WI38 (cell line): ENCODE measurements around the gene RTL5.
"Not testable (repeated sequence)": the region's sequence is repeated elsewhere in the genome, so short reads cannot be mapped to it uniquely, and the experiment has no call there.

Experiments used
- H3K4me3 ChIP-seq: 2 replicates; pipeline ENCODE4 v1.5.1; 2011; ENCODE audit warnings: low read depth, mild to moderate bottlenecking, control low read depth, low read length
- CTCF ChIP-seq: IDR thresholded peaks from 2 replicates; pipeline ENCODE4 v1.5.1; 2012; ENCODE audit warnings: low read depth, mild to moderate bottlenecking, control low read depth, low read length

The RTL5 gene

GRCh38 chrX:72131317-72132294 lies at the start of gene RTL5:
RTL5 (minus strand) TSS chrX:72131915.
- no peak for TF ChIP-seq CTCF
- H3K4me3 ChIP-seq, result peak within 1 kb of the TSS; percentile 58

- TF ChIP-seq CTCF, result no peak
- H3K4me3 ChIP-seq, result peak overlapping the region; percentile 54
These were observed 48.8 kb upstream of the RTL5 start for GRCh38 chrX:72180539-72180938.

GRCh38 chrX:72176981-72177380 lies 45.3 kb upstream of the RTL5 start:
- no peak for TF ChIP-seq CTCF
- H3K4me3 ChIP-seq, result no peak overlapping the region

- not testable (repeated sequence) for H3K4me3 ChIP-seq
These were observed 44.6 kb upstream of the RTL5 start for GRCh38 chrX:72176289-72176688.

GRCh38 chrX:72169008-72169728 lies 37.5 kb upstream of the RTL5 start:
- TF ChIP-seq CTCF, result no peak
- H3K4me3 ChIP-seq, result no peak overlapping the region

GRCh38 chrX:72165551-72165950 lies 33.8 kb upstream of the RTL5 start:
- no peak overlapping the region for H3K4me3 ChIP-seq
- no peak for TF ChIP-seq CTCF

- H3K4me3 ChIP-seq, result no peak overlapping the region
- no peak for TF ChIP-seq CTCF
These were observed 28.1 kb upstream of the RTL5 start for GRCh38 chrX:72159769-72160168.
